ENCODE data around the gene BORCS5. TPM values are rescaled to one million over a fixed set of nuclear protein-coding genes. Genes with fewer than 3 reads are reported as not detected.

The BORCS5 gene
- total and polyA plus RNA-seq, 5 donors from 2014 or later = 25.0 to 39.2 (median 36.2) TPM

DNA sequence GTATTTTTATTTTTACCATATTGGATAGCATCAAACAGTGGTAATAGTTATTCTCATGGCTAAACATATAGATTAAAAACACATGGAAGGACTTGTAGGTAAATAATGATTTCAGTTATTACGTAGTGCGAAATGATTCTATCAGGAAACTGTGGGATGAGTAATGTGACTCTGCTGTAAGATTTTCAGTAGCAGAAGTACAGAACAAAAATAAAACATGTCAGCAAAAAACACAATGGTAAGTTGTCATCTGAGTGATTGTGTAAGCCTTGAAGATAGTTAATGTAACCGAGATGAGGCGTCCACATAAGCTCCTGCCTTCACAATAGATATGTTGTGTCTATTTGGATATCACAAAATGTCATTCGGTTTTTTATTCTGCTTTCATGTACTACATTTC, 99.8 kb downstream of the BORCS5 start:
- ATAC-seq (ENCODE audit: low read depth in 2 of 2) = peak; percentile 69 to 73
- peaks cover 31% of the 10 kb centered on the region for H3K4me1 ChIP-seq (ENCODE audit: control insufficient read depth, insufficient read depth, low read length, poor library complexity, severe bottlenecking)
- peak overlapping the region; percentile 86 for H3K27ac ChIP-seq (ENCODE audit: insufficient read depth, low read length, poor library complexity, severe bottlenecking)
- H3K9me3 ChIP-seq (ENCODE audit: control insufficient read depth in 2 of 2, low read length in 2 of 2) = no peaks in the 10 kb centered on the region
- H3K27me3 Mint-ChIP-seq = no peaks in the 10 kb centered on the region
- peak overlapping the region; percentile 85 to 94 (median 88) for H3K27ac Mint-ChIP-seq
- H3K9me3 Mint-ChIP-seq = peaks cover 0 to 1% (median 0%) of the 10 kb centered on the region in 7 donors
- H3K4me3 ChIP-seq (ENCODE audit: low read depth, low read length) = peak overlapping the region; percentile 72
- peak in 2 of 3 donors; percentile 67 to 74 for DNase-seq
- H3K27me3 ChIP-seq (ENCODE audit: control insufficient read depth, insufficient read depth, low read length) = no peaks in the 10 kb centered on the region
- H3K4me1 Mint-ChIP-seq = peaks cover 24 to 50% (median 37%) of the 10 kb centered on the region in 4 donors
- H3K36me3 Mint-ChIP-seq = peaks cover 16% of the 10 kb centered on the region
- peak overlapping the region; percentile 56 to 67 (median 62) for H3K4me3 Mint-ChIP-seq
- H3K36me3 ChIP-seq (ENCODE audit: control insufficient read depth, insufficient read depth, low read length) = no peaks in the 10 kb centered on the region

DNA sequence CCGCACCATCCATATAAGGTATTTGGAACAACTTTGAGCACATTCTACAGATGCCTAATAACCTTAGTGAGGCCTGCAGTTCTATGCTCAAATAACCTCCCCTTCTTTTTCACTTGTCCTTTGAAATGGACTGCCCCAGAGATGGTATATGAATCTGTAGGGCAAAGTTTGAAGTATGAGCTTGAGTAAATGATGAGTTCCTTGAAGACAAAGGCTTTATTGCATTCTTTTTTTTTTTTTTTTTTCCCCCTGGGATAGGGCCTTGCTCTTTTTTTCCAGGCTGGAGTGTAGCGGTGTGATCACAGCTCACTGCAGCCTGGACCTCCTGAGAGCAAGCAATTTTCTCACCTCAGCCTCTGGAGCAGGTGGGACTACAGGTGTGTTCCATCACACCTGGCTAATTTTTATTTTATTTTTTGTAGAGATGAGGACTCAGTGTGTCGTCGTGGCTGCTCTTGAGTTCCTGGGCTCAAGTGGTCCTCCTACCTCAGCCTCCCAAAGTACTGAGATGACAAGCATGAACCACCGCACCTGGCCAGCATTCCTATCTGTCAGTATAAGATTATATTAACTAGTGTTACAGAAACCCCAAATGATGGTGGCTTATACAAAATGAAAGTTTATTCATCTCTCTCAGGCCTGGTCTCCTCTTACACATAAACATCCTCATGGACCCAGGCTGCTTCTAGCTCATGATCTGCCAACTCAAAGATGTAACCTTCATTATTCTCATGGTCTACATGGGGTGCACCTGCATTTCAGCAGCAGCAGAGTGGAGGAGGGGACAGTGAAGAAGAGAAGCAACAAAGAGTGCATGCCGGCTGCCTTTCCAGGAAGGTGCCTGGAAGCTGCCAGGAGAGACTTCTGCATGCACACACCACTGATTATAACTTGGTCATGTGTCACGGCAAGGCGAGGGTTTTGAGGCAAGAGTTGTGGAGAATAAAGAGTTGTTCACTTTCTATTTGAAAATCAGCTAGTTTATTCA, 104.4 kb downstream of the BORCS5 start:
- ATAC-seq (ENCODE audit: low read depth in 2 of 2) (peak; percentile 16 to 26), DNase-seq (peak in 1 of 3 donors; percentile 73)
- Mint-ChIP-seq H3K36me3 (peaks cover 19% of the 10 kb centered on the region), H3K27ac (peak overlapping the region; percentile 94 to 100 (median 97)), H3K4me3 (peak overlapping the region; percentile 19 to 72 (median 34)), H3K4me1 (peaks cover 28 to 78% (median 56%) of the 10 kb centered on the region in 4 donors), H3K27me3 (no peaks in the 10 kb centered on the region), H3K9me3 (peaks cover 0 to 1% (median 0%) of the 10 kb centered on the region in 7 donors)
- peaks cover 57% of the 10 kb centered on the region for H3K4me1 ChIP-seq (ENCODE audit: control insufficient read depth, insufficient read depth, low read length, poor library complexity, severe bottlenecking)
- H3K9me3 ChIP-seq (ENCODE audit: control insufficient read depth in 2 of 2, low read length in 2 of 2) = no peaks in the 10 kb centered on the region
- H3K4me3 ChIP-seq (ENCODE audit: low read depth, low read length) = peak overlapping the region; percentile 59
- H3K27me3 ChIP-seq (ENCODE audit: control insufficient read depth, insufficient read depth, low read length) = no peaks in the 10 kb centered on the region
- peak overlapping the region; percentile 60 for H3K27ac ChIP-seq (ENCODE audit: insufficient read depth, low read length, poor library complexity, severe bottlenecking)
- H3K36me3 ChIP-seq (ENCODE audit: control insufficient read depth, insufficient read depth, low read length) = no peaks in the 10 kb centered on the region

DNA sequence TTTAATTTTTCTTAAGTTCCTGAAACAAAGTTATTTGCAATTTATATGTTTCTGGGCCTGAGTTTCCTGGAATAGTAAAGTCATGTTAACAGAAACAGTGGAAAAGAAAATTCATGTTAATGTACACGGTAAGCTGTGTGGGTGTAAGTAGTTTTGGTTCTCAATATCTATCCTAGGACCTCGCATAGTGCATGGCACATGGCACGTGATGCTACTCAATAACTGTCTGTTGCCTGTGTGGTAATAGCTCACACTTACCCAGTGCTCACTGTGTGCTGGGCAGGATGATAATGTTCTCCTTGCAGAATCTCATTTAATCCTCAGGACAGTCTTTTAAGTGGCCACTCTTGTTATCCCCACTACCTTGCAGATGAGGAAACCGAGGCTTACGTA, 105.0 kb downstream of the BORCS5 start:
- Mint-ChIP-seq H3K4me3 (peak overlapping the region; percentile 19 to 72 (median 38)), H3K36me3 (peaks cover 21% of the 10 kb centered on the region), H3K9me3 (peaks cover 0 to 1% (median 0%) of the 10 kb centered on the region in 7 donors), H3K27me3 (no peaks in the 10 kb centered on the region), H3K27ac (peak overlapping the region; percentile 94 to 100 (median 97)), H3K4me1 (peaks cover 28 to 78% (median 55%) of the 10 kb centered on the region in 4 donors)
- no peaks in the 10 kb centered on the region for H3K27me3 ChIP-seq (ENCODE audit: control insufficient read depth, insufficient read depth, low read length)
- H3K4me3 ChIP-seq (ENCODE audit: low read depth, low read length) = peak overlapping the region; percentile 59
- ATAC-seq (ENCODE audit: low read depth in 2 of 2) (peak; percentile 29 to 45), DNase-seq (peak in 1 of 3 donors; percentile 71)
- peak overlapping the region; percentile 60 for H3K27ac ChIP-seq (ENCODE audit: insufficient read depth, low read length, poor library complexity, severe bottlenecking)
- peaks cover 57% of the 10 kb centered on the region for H3K4me1 ChIP-seq (ENCODE audit: control insufficient read depth, insufficient read depth, low read length, poor library complexity, severe bottlenecking)
- no peaks in the 10 kb centered on the region for H3K9me3 ChIP-seq (ENCODE audit: control insufficient read depth in 2 of 2, low read length in 2 of 2)
- H3K36me3 ChIP-seq (ENCODE audit: control insufficient read depth, insufficient read depth, low read length) = no peaks in the 10 kb centered on the region

DNA sequence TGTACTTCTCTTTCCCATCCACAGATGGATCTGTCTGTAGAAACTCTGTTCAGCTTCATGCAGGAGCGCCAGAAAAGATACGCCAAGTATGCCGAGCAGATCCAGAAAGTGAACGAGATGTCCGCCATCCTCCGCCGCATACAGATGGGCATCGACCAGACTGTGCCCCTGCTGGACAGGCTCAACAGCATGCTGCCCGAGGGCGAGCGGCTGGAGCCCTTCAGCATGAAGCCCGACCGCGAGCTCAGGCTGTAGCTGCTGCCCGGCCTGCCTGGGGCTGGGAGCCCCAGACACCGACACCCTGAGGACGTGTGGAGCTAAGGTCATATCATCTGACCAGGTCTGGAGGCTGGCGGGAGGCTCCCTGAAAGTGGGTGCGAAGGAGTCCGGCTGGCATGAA, 108.6 kb downstream of the BORCS5 start:
- Mint-ChIP-seq H3K27ac (peak overlapping the region; percentile 95 to 100 (median 99)), H3K27me3 (no peaks in the 10 kb centered on the region), H3K9me3 (no peaks in the 10 kb centered on the region), H3K4me1 (peaks cover 31 to 92% (median 64%) of the 10 kb centered on the region in 4 donors), H3K36me3 (peaks cover 28% of the 10 kb centered on the region), H3K4me3 (peak overlapping the region in 1 of 4 donors; percentile 16)
- H3K27ac ChIP-seq (ENCODE audit: insufficient read depth, low read length, poor library complexity, severe bottlenecking) = peak overlapping the region; percentile 90
- no peaks in the 10 kb centered on the region for H3K27me3 ChIP-seq (ENCODE audit: control insufficient read depth, insufficient read depth, low read length)
- no peak overlapping the region for H3K4me3 ChIP-seq (ENCODE audit: low read depth, low read length)
- H3K36me3 ChIP-seq (ENCODE audit: control insufficient read depth, insufficient read depth, low read length) = no peaks in the 10 kb centered on the region
- DNase-seq = no peak
- ATAC-seq (ENCODE audit: low read depth in 2 of 2) = no peak
- H3K4me1 ChIP-seq (ENCODE audit: control insufficient read depth, insufficient read depth, low read length, poor library complexity, severe bottlenecking) = peaks cover 78% of the 10 kb centered on the region
- H3K9me3 ChIP-seq (ENCODE audit: control insufficient read depth in 2 of 2, low read length in 2 of 2) = no peaks in the 10 kb centered on the region

DNA sequence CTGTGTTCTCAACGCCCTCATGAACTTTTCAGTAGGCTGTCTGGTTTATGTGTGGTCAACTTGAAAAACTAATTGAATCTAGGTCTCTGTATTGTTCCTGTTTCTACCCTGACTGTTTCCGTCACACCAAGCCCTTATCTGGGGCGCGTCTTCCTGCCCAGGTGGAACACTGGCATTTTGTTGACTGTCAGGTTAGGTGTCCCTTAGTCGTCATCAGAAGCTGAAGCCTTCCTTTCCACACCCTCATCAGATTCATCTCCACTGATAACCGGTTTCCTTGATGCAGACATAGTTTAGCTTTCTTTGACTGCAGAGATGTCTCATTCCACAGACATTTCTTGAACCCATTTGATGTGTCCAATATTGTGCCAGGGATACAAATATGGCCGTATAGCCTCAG, 109.3 kb downstream of the BORCS5 start:
- peak overlapping the region; percentile 53 for H3K4me3 ChIP-seq (ENCODE audit: low read depth, low read length)
- H3K27me3 Mint-ChIP-seq = no peaks in the 10 kb centered on the region
- no peaks in the 10 kb centered on the region for H3K9me3 ChIP-seq (ENCODE audit: control insufficient read depth in 2 of 2, low read length in 2 of 2)
- H3K27me3 ChIP-seq (ENCODE audit: control insufficient read depth, insufficient read depth, low read length) = no peaks in the 10 kb centered on the region
- peak overlapping the region; percentile 55 to 81 (median 71) for H3K4me3 Mint-ChIP-seq
- ATAC-seq (ENCODE audit: low read depth in 2 of 2) (peak; percentile 75 to 80), DNase-seq (peak; percentile 62 to 92 (median 89))
- peak overlapping the region; percentile 99 to 100 (median 99) for H3K27ac Mint-ChIP-seq
- H3K4me1 ChIP-seq (ENCODE audit: control insufficient read depth, insufficient read depth, low read length, poor library complexity, severe bottlenecking) = peaks cover 79% of the 10 kb centered on the region
- peaks cover 31 to 92% (median 66%) of the 10 kb centered on the region in 4 donors for H3K4me1 Mint-ChIP-seq
- H3K36me3 ChIP-seq (ENCODE audit: control insufficient read depth, insufficient read depth, low read length) = no peaks in the 10 kb centered on the region
- H3K27ac ChIP-seq (ENCODE audit: insufficient read depth, low read length, poor library complexity, severe bottlenecking) = peak overlapping the region; percentile 90
- peaks cover 33% of the 10 kb centered on the region for H3K36me3 Mint-ChIP-seq
- no peaks in the 10 kb centered on the region for H3K9me3 Mint-ChIP-seq

DNA sequence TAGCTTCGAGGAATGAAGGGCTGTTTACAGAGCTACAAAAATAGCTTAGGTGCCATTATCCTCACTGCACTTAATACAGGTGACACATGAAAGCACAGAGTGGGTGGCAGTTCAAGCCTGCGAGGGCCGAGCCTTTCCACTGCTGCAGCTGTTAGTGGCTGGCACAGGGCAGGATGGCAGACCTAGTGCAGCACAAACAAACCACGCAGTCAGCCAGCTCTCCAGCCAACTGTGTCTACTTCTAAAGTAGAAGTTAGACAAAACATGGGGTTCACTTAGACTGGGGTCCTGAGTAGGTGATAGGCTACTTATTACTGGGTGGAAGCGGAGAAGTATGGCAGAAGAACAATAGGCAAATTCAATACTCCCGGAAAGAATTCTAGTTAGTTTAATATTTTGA, 110.4 kb downstream of the BORCS5 start:
- peak overlapping the region; percentile 90 for H3K27ac ChIP-seq (ENCODE audit: insufficient read depth, low read length, poor library complexity, severe bottlenecking)
- H3K4me3 Mint-ChIP-seq = peak overlapping the region; percentile 40 to 80 (median 62)
- peak; percentile 33 to 80 (median 59) for DNase-seq

DNA sequence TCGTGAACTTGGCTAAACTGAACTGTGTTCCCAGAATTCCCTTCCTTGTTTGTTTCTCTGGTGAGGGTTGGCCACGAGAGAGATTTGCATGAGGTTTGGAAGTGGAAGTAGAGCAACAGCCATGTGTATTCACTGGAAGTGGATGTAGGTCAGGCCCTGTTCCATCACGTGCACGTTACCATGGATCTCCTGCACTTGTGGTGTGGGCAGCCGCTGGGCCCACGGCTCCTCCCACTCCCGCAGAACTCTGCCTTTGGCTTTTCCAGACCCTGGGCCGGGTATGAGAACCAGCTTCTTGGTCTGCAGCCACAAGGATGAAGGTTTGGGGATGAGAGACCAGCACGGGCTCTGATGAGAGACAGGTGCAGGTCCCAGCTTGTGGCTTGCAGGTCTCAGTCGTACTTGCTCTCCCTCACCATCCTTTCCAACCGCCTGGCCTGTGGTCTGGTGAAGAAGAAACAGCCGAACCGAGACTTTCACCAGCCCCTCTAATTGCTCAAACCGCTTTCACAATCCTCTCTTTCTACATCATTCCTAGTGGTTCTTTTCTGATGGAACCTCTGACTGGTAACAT, 110.9 kb downstream of the BORCS5 start:
- ATAC-seq (ENCODE audit: low read depth in 2 of 2) (peak in 1 of 2 donors; percentile 14), DNase-seq (peak; percentile 53)
- Histone ChIP-seq H3K27ac (ENCODE audit: insufficient read depth, low read length, poor library complexity, severe bottlenecking) (peak overlapping the region; percentile 90), H3K4me3 (ENCODE audit: low read depth, low read length) (peak overlapping the region; percentile 60), H3K4me1 (ENCODE audit: control insufficient read depth, insufficient read depth, low read length, poor library complexity, severe bottlenecking) (peaks cover 69% of the 10 kb centered on the region), H3K27me3 (ENCODE audit: control insufficient read depth, insufficient read depth, low read length) (no peaks in the 10 kb centered on the region), H3K9me3 (ENCODE audit: control insufficient read depth in 2 of 2, low read length in 2 of 2) (no peaks in the 10 kb centered on the region), H3K36me3 (ENCODE audit: control insufficient read depth, insufficient read depth, low read length) (no peaks in the 10 kb centered on the region)
- Mint-ChIP-seq H3K4me3 (peak overlapping the region; percentile 40 to 80 (median 62)), H3K36me3 (peaks cover 33% of the 10 kb centered on the region), H3K27me3 (no peaks in the 10 kb centered on the region), H3K27ac (peak overlapping the region; percentile 99 to 100 (median 100)), H3K4me1 (peaks cover 22 to 88% (median 57%) of the 10 kb centered on the region in 4 donors), H3K9me3 (no peaks in the 10 kb centered on the region)

More for the DNA sequence above, 110.4 kb downstream of the BORCS5 start:
- Mint-ChIP-seq H3K27me3 (no peaks in the 10 kb centered on the region), H3K9me3 (no peaks in the 10 kb centered on the region), H3K36me3 (peaks cover 33% of the 10 kb centered on the region), H3K27ac (peak overlapping the region; percentile 99 to 100 (median 100)), H3K4me1 (peaks cover 22 to 91% (median 59%) of the 10 kb centered on the region in 4 donors)
- Histone ChIP-seq H3K36me3 (ENCODE audit: control insufficient read depth, insufficient read depth, low read length) (no peaks in the 10 kb centered on the region), H3K27me3 (ENCODE audit: control insufficient read depth, insufficient read depth, low read length) (no peaks in the 10 kb centered on the region), H3K9me3 (ENCODE audit: control insufficient read depth in 2 of 2, low read length in 2 of 2) (no peaks in the 10 kb centered on the region), H3K4me3 (ENCODE audit: low read depth, low read length) (peak overlapping the region; percentile 60), H3K4me1 (ENCODE audit: control insufficient read depth, insufficient read depth, low read length, poor library complexity, severe bottlenecking) (peaks cover 71% of the 10 kb centered on the region)
- ATAC-seq (ENCODE audit: low read depth in 2 of 2) = peak; percentile 68 to 75
